Thoracic aorta (tissue), 2 donors: Measurements from ENCODE around the gene PCNA. TPM values are rescaled to one million over a fixed set of nuclear protein-coding genes. Genes with fewer than 3 reads are reported as not detected.

ENCODE experiments used
- ATAC-seq: fragments of 150-250 bp; one replicate; pipeline ENCODE4 v1.8.0; 2017; ENCODE audit warnings: low read depth; ENCODE audit not compliant: insufficient number of reproducible peaks, low FRiP score
- DNase-seq: peaks from one replicate; pipeline ENCODE4 v3.0.0-alpha.2; 2020; ENCODE audit warnings: low spot score
- H3K27ac ChIP-seq, 2 donors: fragments of 200-600 bp; sonication (generic); 1 replicate in 1 of 2; 2 replicates in 1 of 2; pipeline ENCODE4 v1.5.1; 2016; ENCODE audit warnings: mild to moderate bottlenecking in 2 of 2, moderate library complexity in 2 of 2
- H3K27me3 ChIP-seq: fragments of 200-600 bp; sonication (generic); replicated peaks from 2 replicates; pipeline ENCODE4 v1.6.0; 2016; ENCODE audit warnings: mild to moderate bottlenecking; ENCODE audit not compliant: insufficient read depth
- H3K36me3 ChIP-seq: fragments of 200-600 bp; sonication (generic); one replicate; pipeline ENCODE4 v1.5.1; 2016
- H3K4me1 ChIP-seq, 2 donors: fragments of 200-600 bp; sonication (generic); 1 replicate in 1 of 2; 2 replicates in 1 of 2; pipeline versions ENCODE4 v1.5.1 to v1.6.0; 2016; ENCODE audit warnings: low read depth in 2 of 2, mild to moderate bottlenecking in 1 of 2; ENCODE audit not compliant: control insufficient read depth in 1 of 2
- H3K4me3 ChIP-seq: fragments of 200-600 bp; sonication (generic); 2 replicates; pipeline ENCODE4 v1.5.1; 2016; ENCODE audit warnings: mild to moderate bottlenecking
- H3K9me3 ChIP-seq: fragments of 200-600 bp; sonication (generic); 2 replicates; pipeline ENCODE4 v1.5.1; 2016
- total RNA-seq, 2 donors: library from RNA; depleted of rRNA; stranded (reverse); fragments of >200 nt; gene quantifications; one replicate each; pipeline versions ENCODE4 v1.1.0 to v1.2.3, GENCODE V29; 2016
- TF ChIP-seq, protein P1 (sequence below): fragments of 200-600 bp; sonication (generic); IDR thresholded peaks from one replicate; pipeline ENCODE4 v1.5.1; 2019; ENCODE audit warnings: antibody characterized with exemption

Gene PCNA
- total RNA-seq, 2 donors from 2014 or later: 20.5 to 39.7 TPM

- no peak for DNase-seq
- H3K9me3 ChIP-seq: no peaks in the 10 kb centered on the region
- H3K27me3 ChIP-seq: no peaks in the 10 kb centered on the region
- peaks cover under 1% of the 10 kb centered on the region for H3K36me3 ChIP-seq
- H3K4me1 ChIP-seq: no peaks in the 10 kb centered on the region
- TF ChIP-seq, protein P1, sequence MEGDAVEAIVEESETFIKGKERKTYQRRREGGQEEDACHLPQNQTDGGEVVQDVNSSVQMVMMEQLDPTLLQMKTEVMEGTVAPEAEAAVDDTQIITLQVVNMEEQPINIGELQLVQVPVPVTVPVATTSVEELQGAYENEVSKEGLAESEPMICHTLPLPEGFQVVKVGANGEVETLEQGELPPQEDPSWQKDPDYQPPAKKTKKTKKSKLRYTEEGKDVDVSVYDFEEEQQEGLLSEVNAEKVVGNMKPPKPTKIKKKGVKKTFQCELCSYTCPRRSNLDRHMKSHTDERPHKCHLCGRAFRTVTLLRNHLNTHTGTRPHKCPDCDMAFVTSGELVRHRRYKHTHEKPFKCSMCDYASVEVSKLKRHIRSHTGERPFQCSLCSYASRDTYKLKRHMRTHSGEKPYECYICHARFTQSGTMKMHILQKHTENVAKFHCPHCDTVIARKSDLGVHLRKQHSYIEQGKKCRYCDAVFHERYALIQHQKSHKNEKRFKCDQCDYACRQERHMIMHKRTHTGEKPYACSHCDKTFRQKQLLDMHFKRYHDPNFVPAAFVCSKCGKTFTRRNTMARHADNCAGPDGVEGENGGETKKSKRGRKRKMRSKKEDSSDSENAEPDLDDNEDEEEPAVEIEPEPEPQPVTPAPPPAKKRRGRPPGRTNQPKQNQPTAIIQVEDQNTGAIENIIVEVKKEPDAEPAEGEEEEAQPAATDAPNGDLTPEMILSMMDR: no peak
- no peak overlapping the region for H3K4me3 ChIP-seq
- no peak for ATAC-seq
- H3K27ac ChIP-seq: no peak overlapping the region
These were observed 23.3 kb downstream of the PCNA start for GRCh38 chr20:5096463-5096862.

- no peak overlapping the region for H3K27ac ChIP-seq
- H3K9me3 ChIP-seq: no peaks in the 10 kb centered on the region
- H3K4me1 ChIP-seq: no peaks in the 10 kb centered on the region
- TF ChIP-seq, protein P1: no peak
- no peaks in the 10 kb centered on the region for H3K27me3 ChIP-seq
- H3K4me3 ChIP-seq: no peak overlapping the region
- H3K36me3 ChIP-seq: no peaks in the 10 kb centered on the region
- DNase-seq (no peak), ATAC-seq (no peak)
These were observed 23.8 kb downstream of the PCNA start for GRCh38 chr20:5095931-5096330.

- TF ChIP-seq, protein P1: no peak
- DNase-seq: no peak
- H3K9me3 ChIP-seq: no peaks in the 10 kb centered on the region
- no peaks in the 10 kb centered on the region for H3K4me1 ChIP-seq
- no peaks in the 10 kb centered on the region for H3K27me3 ChIP-seq
- ATAC-seq: no peak
- H3K27ac ChIP-seq: no peak overlapping the region
- no peaks in the 10 kb centered on the region for H3K36me3 ChIP-seq
- H3K4me3 ChIP-seq: no peak overlapping the region
These were observed 24.3 kb downstream of the PCNA start for GRCh38 chr20:5095454-5095853.

DNA sequence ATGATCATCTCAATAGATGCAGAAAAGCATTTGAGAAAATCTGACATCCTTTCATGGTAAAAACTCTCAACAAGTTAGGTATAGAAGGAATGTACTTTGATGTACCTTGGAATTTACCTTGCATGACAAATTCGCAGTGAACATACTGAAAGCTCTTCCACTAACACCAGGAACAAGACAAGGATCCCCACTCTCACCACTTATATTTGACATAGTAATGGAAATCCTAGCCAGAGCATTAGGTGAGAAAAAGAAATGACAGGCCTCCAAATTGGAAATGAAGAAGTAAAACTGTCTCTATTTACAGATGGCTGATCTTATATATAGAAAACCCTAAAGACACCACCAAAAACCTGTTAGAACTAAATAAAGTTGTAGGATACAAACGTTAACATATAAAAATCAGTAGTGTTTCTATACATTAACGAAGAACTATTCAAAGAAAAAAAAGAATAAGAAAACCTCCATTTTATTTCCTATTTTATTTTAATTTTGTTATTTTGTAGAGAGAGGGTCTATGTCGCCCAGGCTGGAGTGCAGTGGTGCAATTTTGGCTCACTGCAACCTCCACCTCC lies 26.9 kb downstream of the PCNA start:
- Histone ChIP-seq H3K36me3 (no peaks in the 10 kb centered on the region), H3K9me3 (no peaks in the 10 kb centered on the region), H3K4me3 (no peak overlapping the region), H3K4me1 (no peaks in the 10 kb centered on the region), H3K27ac (no peak overlapping the region), H3K27me3 (no peaks in the 10 kb centered on the region)
- DNase-seq (no peak), ATAC-seq (no peak)
- TF ChIP-seq, protein P1: no peak

DNA sequence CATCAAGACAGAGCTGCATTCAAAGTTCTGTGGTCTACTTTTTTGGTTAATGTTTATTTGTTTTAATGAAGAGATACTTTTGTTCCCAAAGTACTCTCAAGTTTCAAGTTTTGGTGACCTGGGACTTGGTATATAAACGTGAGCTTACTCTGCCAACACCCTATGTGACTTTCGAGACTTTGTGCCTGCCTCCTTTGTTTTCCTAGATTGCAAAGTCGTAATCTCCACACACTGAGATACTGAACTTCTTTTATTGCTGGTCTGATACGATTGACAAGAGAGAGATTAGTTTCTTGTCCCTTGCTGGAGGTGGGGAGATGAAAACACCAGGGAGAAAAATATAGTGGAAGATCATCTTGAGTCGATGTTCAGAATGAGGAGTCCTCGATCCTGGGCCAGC lies 27.9 kb downstream of the PCNA start:
- Histone ChIP-seq H3K36me3 (no peaks in the 10 kb centered on the region), H3K9me3 (no peaks in the 10 kb centered on the region), H3K4me3 (no peak overlapping the region), H3K27me3 (no peaks in the 10 kb centered on the region), H3K27ac (no peak overlapping the region), H3K4me1 (no peaks in the 10 kb centered on the region)
- no peak for ATAC-seq
- no peak for DNase-seq
- TF ChIP-seq, protein P1: no peak
